Ramos (cell line): ENCODE data around the gene PTPRD.
"Not testable (repeated sequence)": the region's sequence is repeated elsewhere in the genome, so short reads cannot be mapped to it uniquely, and the experiment has no call there.

Experiments
- in situ Hi-C: fragments of 300-500 bp; cut with MboI; formaldehyde crosslinking; loops from one replicate; pipeline ENCODE4 v1.14.3; 2022; ENCODE audit warnings: low sequenced_read_pairs; ENCODE audit not compliant: unreplicated experiment

Gene PTPRD

DNA sequence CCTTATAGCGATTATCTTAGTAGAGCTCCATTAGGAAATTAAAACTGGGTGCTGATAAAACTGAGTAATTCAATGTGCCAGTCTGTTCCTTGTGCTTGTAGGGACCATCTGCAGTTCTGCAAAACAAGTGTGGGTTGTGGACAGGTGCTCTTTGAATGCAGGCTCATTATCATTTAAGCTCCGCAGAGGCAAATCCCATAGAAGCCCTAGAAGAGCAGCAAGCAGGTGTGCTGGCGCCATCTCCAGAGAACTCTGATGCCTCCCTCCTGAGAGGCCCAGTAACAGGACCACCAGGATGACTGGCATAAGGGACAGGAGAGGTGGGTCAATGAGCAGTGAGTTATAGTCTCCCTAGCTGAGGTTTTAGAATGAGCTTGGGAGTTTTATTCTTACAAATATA is 1470.8 kb downstream of the PTPRD start:
- in situ Hi-C loops, result no loop called here

DNA sequence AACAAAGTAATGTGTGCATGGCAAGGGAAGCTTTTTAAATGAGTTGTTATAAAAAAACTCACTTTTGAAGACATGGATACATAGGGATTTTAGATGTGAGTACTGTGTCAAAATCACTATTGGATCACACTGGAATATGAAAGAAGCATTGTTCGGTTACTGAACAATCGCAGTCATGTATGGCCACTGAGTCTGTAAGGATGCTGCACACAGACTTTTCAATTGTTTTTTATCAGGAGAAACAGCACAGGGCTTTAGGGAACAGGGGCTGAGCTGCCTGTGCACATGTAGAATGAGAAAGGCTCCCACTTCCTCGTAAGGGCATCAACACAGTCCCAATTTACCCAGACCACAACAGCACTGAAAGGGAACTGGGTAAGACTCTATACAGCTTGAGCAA is 1479.3 kb downstream of the PTPRD start:
- in situ Hi-C loops, result no loop called here

- in situ Hi-C loops, result no loop called here
These were observed 1488.2 kb downstream of the PTPRD start for GRCh38 chr9:9124616-9125015.

- in situ Hi-C loops, result no loop called here
These were observed 1490.4 kb downstream of the PTPRD start for GRCh38 chr9:9122230-9122875.

GRCh38 chr9:9117866-9118265 is 1494.9 kb downstream of the PTPRD start:
- in situ Hi-C loops, result no loop called here

GRCh38 chr9:9112001-9112720 is 1500.6 kb downstream of the PTPRD start:
- in situ Hi-C loops, result no loop called here

GRCh38 chr9:9108641-9109040 is 1504.2 kb downstream of the PTPRD start:
- in situ Hi-C loops, result no loop called here

- in situ Hi-C loops, result no loop called here
These were observed 1510.5 kb downstream of the PTPRD start for GRCh38 chr9:9102295-9102694.

DNA sequence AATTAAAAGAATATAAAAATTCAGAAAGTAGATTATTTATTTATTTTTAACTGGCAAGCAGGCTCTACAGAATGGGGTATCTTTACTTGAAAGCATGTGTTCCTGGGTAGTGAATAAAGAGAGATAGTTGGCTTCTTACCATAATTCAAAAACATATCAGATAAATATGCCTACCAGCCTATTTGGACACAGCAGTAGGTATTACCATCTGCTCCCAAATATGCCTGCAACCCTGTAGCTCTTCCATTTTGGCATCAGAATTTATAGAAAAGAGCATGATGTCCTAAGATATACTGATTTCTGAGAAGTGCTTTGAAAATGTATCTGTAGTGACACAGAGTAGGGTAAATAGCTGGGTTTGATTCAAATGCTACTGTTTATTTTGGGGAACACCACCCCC is 1512.7 kb downstream of the PTPRD start:
- in situ Hi-C loops, result no loop called here

DNA sequence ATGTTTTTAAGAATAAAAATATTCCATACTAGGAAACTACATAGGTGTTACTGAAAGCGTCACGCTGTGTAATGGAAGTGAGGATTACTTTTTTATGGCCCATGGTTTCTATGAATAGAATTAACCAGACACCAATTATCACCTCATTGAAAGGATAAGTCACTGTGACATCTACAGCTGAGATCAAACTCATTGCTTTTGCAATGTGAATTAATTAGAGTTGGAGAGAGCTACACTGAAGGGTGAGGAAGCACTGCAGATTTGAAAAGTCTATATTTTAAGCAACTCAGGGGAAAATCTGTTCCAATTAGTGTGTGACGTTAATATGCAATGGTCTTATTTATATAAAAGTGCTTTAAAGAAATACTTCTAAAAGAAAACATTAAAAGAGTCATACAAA is 1513.2 kb downstream of the PTPRD start:
- in situ Hi-C loops, result no loop called here

GRCh38 chr9:9097254-9097653 is 1515.5 kb downstream of the PTPRD start:
- in situ Hi-C loops, result not testable (repeated sequence)

DNA sequence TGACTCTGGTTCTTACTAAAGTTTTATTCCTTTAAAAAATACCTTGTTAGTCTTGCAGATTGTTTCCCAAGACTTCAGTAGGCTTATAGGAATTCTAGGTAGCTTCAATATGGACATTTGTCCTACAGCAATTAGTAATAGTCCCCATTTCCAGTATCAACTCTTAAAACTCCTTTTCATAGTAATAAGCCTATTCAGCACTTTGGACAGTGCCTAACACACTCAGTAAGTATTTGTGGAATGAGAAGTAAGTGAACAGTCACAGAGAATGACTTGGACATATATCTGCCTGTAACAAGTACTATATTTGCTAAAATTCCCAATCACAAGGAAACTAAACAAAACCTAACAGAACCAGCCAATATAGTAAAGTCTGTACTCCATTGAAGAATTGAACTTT is 1521.4 kb downstream of the PTPRD start:
- in situ Hi-C loops, result no loop called here

- in situ Hi-C loops, result no loop called here
These were observed 1533.3 kb downstream of the PTPRD start for GRCh38 chr9:9079473-9079872.

- in situ Hi-C loops, result no loop called here
These were observed 1534.5 kb downstream of the PTPRD start for GRCh38 chr9:9078301-9078700.

- in situ Hi-C loops, result no loop called here
These were observed 1551.2 kb downstream of the PTPRD start for GRCh38 chr9:9061627-9062026.

GRCh38 chr9:9054354-9054992 is 1558.3 kb downstream of the PTPRD start:
- in situ Hi-C loops, result no loop called here

DNA sequence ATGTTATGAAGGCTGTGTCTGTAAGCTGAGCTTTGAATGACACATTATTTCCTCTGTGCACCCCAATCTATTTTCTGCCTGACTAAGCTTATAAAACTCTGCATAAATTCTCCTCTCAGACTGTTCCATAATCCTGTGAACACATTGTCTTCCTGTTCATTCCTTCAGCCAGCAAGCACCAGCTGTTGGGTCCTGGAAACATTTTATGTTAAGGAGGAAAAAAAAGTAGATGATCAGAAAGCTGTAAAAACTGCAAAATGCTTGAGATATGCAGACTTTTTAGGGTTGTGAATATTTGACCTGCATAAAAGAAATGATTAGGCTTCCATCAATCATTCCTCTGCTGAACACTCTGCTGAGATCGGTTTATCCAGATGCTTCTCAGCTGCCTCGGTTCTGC is 1567.2 kb downstream of the PTPRD start:
- in situ Hi-C loops, result no loop called here

DNA sequence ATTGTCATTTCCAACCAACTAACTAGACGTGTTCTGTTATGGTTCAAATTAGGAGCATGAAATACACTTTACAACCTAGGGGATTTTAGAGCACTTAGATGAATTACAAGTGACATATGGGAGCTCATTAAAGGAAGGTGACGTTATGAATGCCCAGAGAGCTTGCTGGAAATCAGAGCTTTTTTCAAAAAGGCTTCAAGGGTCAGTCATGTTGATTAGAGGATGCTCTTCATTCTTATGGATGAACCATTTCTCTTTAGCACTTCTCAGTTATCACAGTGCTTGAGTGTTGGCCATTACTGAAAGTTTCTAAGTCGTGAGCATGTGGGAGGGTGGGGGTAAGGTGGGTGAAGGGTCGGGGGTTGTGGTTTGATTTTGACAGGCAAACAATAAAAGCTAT is 1567.7 kb downstream of the PTPRD start:
- in situ Hi-C loops, result no loop called here

DNA sequence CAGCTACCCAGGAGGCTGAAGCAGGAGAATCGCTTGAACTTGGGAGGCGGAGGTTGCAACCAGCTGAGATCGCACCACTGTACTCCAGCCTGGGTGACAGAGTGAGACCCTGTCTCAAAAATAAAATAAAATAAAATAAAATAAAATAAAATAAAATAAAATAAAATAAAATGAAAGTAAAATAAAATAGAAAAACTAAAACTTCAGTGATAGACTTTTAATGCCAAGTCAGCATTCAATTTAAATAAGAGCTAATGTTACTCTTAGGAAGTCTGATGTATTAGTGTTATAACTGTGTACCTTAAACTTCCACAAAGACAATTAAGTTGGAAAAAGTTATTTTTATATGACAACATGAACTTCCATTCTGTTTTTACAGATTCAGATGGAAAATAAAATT is 1569.0 kb downstream of the PTPRD start:
- in situ Hi-C loops, result not testable (repeated sequence)

DNA sequence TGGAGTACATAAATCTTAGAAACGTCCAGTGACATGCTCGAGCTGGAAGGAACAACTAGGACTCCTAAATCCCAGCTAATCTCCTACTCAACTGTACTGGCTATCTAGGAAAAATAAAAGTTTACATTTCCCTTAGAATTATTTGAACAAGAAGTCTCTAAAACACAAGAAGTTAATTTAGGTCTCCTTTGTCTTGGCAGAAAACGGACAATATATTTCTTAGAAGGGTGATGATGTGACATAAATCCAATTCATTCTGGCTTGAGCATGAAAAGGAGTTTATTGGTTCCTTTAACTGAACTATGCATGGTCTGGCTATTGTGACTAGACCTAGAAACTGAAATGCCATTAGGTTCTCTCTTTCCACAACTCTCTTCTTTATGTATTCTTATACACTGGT is 1571.0 kb downstream of the PTPRD start:
- in situ Hi-C loops, result no loop called here

- in situ Hi-C loops, result no loop called here
These were observed 1579.8 kb downstream of the PTPRD start for GRCh38 chr9:9033022-9033421.

- in situ Hi-C loops, result no loop called here
These were observed 1596.2 kb downstream of the PTPRD start for GRCh38 chr9:9016597-9016996.
